Heart right ventricle (tissue), 16 donors: ENCODE data around the gene SERPIND1. TPM values are rescaled to one million over a fixed set of nuclear protein-coding genes. Genes with fewer than 3 reads are reported as not detected.

Experiments
- ATAC-seq, 8 donors: fragments of 200-7000 bp; cut with Tn5 transposase; one replicate each; pipeline ENCODE4 v1.9.1; 2020; ENCODE audit warnings: mild to moderate bottlenecking in 8 of 8, moderate library complexity in 8 of 8, moderate number of reproducible peaks in 1 of 8
- DNase-seq, 2 donors: peaks; one replicate each; pipeline ENCODE4 v3.0.0-alpha.2; 2020
- H3K27ac ChIP-seq, 10 donors: fragments of 200-600 bp; sonication (generic) in 2 of 10; one replicate each; pipeline versions ENCODE4 v1.5.0 to v1.8.0; 2020 to 2022; ENCODE audit warnings: mild to moderate bottlenecking in 3 of 10
- H3K27me3 ChIP-seq, 7 donors: fragments of 200-600 bp; one replicate each; pipeline ENCODE4 v1.8.0; 2021 to 2022; ENCODE audit warnings: mild to moderate bottlenecking in 2 of 7
- H3K36me3 ChIP-seq, 9 donors: fragments of 200-600 bp; sonication (generic) in 1 of 9; one replicate each; pipeline versions ENCODE4 v1.5.0 to v1.8.0; 2020 to 2022; ENCODE audit warnings: mild to moderate bottlenecking in 2 of 9
- H3K4me1 ChIP-seq, 9 donors: fragments of 200-600 bp; sonication (generic) in 1 of 9; one replicate each; pipeline versions ENCODE4 v1.5.0 to v1.8.0; 2020 to 2022; ENCODE audit warnings: mild to moderate bottlenecking in 4 of 9
- H3K4me3 ChIP-seq, 10 donors: fragments of 200-600 bp; sonication (generic) in 2 of 10; one replicate each; pipeline versions ENCODE4 v1.5.0 to v1.8.0; 2020 to 2022; ENCODE audit warnings: mild to moderate bottlenecking in 7 of 10, moderate library complexity in 2 of 10
- H3K9me3 ChIP-seq, 11 donors: fragments of 200-600 bp in 10 of 11; sonication (generic) in 2 of 11; one replicate each; pipeline versions ENCODE4 v1.5.0 to v1.8.0; 2013 to 2022; ENCODE audit warnings: mild to moderate bottlenecking in 2 of 11, control low read depth in 1 of 11, moderate library complexity in 1 of 11
- WGBS, 2 donors: extraction: QIAGEN DNeasy Blood & Tissue Kit; methylation state at CpG; one replicate each; pipeline ENCODE4 v1.1.7; 2013; ENCODE audit warnings: inconsistent platforms in 1 of 2; 5-methylcytosine and 5-hydroxymethylcytosine counted together
- intact Hi-C, 10 donors: fragments of 100-400 bp; cut with DNase I; formaldehyde crosslinking; loops; one replicate each; pipeline versions ENCODE4 v1.11.1 to v1.14.2; 2022
- polyA plus RNA-seq, 2 donors: library from polyadenylated mRNA; stranded (reverse); fragments of 200-250 nt; gene quantifications; one replicate each; pipeline ENCODE4 v1.2.3, GENCODE V29; 2013
- total RNA-seq, 10 donors: library from RNA; stranded (reverse); fragmentation: NEBNext Ultra II Directional in 3 of 10; extraction: Animal tissue kit (Norgen Biotek cat#: 25700) in 3 of 10; gene quantifications; one replicate each; pipeline versions ENCODE4 v1.2.1 to v1.2.4, GENCODE V29; 2021 to 2023
- TF ChIP-seq, protein P1 (sequence below), 9 donors: fragments of 200-600 bp; sonication (generic) in 2 of 9; IDR thresholded peaks; one replicate each; pipeline versions ENCODE4 v1.5.0 to v1.8.0; 2021 to 2022; ENCODE audit warnings: antibody characterized with exemption in 9 of 9, mild to moderate bottlenecking in 5 of 9, moderate library complexity in 1 of 9
- donor health status: Arrhythmogenic right ventricular cardiomyopathy.
- donor health status: ischemic (EF 13 %, LVEDD 7.1; RV severe dilation, severe dysfunction).
- donor health status: healthy with polysubstance abuse.
- donor health status: DM: no; HTN: yes; CAD: no.
- donor health status: DM: no; HTN: no; CAD: no.
- donor health status: ischemic (EF 25% LVEDD 6.9; RV normal size, moderate dysfunction).
- donor health status: ischemic (EF 25% LVEDD 5.7; RV mildly dilated, moderate dysfunction).
- donor health status: healthy.
- donor health status: DM: yes; HTN: yes; CAD: no.
- donor health status: Ischemic cardiomyopathy.
- donor health status: ischemic (EF 35%, LVEDD 5.7; RV mildly dilated, moderate dysfunction).
- donor health status: nonischemic (EF 11% LVEDD 7.7; RV severe dilation, severe dysfunction).
- donor health status: DM: yes; HTN: yes; CAD: no.
- donor health status: PGD.
- donor health status: ischemic (EF 29% LVEDD 5.4; RV normal size, mild dysfunction).
- donor health status: nonischemic (EF 23%, LVEDD 6.1; RV moderate dilation, normal function).

Gene SERPIND1
- total and polyA plus RNA-seq, 12 donors, result 0.07 to 0.26 (median 0.09) TPM; not detected in 7

DNA sequence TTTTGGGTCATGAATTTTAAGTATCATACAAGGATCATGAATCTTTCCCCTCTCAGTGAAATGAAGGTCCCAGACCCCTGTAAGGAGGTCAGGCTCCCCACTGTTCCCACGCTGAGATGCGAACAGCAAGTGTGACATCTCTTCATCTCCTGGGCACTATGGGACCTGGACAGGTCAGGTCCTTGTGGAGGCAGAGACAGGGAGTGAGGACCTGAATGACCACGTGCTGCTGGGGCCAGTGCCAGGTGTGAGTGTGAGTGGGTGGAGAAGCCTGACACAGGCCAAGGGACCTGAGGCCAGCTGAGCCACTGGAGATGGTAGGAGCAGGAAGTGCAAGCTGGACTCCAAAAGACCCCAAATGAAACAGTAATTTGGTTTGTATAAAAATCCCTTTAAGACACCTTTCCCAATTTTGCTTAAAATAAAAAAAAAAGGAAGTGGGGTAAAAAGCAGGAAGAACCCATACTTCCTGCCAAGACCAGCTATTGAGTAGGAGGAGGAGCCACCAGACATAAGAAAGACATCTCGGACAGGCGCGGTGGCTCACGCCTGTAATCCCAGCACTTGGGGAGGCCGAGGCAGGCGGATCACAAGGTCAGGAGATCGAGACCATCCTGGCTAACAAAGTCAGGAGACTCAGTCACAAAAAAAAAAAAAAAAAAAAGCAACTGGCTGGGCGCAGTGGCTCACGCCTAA is 35.4 kb upstream of the SERPIND1 start:
- ATAC-seq (no peak), DNase-seq (no peak)
- intact Hi-C loops, result no loop called here
- Histone ChIP-seq H3K36me3 (peaks cover 0 to 57% (median 22%) of the 10 kb centered on the region in 9 donors), H3K9me3 (peaks cover 0 to 12% (median 0%) of the 10 kb centered on the region in 11 donors), H3K4me1 (peaks cover 0 to 8% (median 0%) of the 10 kb centered on the region in 9 donors), H3K27me3 (no peaks in the 10 kb centered on the region), H3K27ac (no peak overlapping the region), H3K4me3 (no peak overlapping the region)
- TF ChIP-seq, protein P1, sequence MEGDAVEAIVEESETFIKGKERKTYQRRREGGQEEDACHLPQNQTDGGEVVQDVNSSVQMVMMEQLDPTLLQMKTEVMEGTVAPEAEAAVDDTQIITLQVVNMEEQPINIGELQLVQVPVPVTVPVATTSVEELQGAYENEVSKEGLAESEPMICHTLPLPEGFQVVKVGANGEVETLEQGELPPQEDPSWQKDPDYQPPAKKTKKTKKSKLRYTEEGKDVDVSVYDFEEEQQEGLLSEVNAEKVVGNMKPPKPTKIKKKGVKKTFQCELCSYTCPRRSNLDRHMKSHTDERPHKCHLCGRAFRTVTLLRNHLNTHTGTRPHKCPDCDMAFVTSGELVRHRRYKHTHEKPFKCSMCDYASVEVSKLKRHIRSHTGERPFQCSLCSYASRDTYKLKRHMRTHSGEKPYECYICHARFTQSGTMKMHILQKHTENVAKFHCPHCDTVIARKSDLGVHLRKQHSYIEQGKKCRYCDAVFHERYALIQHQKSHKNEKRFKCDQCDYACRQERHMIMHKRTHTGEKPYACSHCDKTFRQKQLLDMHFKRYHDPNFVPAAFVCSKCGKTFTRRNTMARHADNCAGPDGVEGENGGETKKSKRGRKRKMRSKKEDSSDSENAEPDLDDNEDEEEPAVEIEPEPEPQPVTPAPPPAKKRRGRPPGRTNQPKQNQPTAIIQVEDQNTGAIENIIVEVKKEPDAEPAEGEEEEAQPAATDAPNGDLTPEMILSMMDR (IDR thresholded peaks at IDR 0.05), result no peak
- WGBS, 2 donors, result 87 to 90% methylated on average over 12 of the region's 12 CpGs

DNA sequence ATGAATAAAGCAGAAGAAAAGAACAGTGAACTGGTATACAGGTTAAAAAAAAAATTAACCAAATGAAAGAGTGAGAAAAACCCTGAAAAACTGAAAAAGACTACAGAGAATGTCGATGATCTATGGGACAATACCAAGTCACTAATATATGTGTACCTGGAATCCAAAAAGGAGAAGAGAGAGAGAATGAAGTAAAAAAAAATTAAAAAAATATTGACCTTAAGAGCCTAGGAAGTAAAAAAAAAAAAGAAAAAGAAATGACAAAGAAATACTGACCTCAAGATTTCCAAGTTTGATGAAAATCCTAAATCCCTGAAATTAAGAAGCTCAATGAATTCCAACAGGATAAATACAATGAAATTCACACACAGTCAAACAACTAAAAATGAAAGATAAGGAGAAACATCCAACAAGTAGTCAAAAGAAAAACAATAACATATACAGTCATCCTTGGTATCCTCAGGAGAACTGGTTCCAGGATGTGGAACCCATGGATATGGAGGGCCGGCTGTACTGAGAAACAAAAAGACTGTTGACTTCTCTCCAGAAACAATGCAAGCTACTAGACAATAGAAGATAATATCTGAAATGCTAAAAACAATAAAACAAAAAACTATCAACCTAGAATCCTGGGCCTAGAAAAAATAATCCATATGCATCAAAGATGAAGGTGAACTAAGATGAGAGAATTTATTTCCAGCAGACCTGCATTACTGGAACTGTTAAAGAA is 33.5 kb upstream of the SERPIND1 start:
- 82 to 86% methylated on average over 2 of the region's 2 CpGs for WGBS, 2 donors
- TF ChIP-seq, protein P1 (IDR thresholded peaks at IDR 0.05), result no peak
- Histone ChIP-seq H3K4me1 (peaks cover 0 to 8% (median 0%) of the 10 kb centered on the region in 9 donors), H3K27me3 (no peaks in the 10 kb centered on the region), H3K27ac (no peak overlapping the region), H3K9me3 (peaks cover 0 to 12% (median 0%) of the 10 kb centered on the region in 11 donors), H3K36me3 (peaks cover 0 to 76% (median 24%) of the 10 kb centered on the region in 9 donors), H3K4me3 (no peak overlapping the region)
- intact Hi-C loops, result no loop called here
- ATAC-seq (no peak), DNase-seq (no peak)

DNA sequence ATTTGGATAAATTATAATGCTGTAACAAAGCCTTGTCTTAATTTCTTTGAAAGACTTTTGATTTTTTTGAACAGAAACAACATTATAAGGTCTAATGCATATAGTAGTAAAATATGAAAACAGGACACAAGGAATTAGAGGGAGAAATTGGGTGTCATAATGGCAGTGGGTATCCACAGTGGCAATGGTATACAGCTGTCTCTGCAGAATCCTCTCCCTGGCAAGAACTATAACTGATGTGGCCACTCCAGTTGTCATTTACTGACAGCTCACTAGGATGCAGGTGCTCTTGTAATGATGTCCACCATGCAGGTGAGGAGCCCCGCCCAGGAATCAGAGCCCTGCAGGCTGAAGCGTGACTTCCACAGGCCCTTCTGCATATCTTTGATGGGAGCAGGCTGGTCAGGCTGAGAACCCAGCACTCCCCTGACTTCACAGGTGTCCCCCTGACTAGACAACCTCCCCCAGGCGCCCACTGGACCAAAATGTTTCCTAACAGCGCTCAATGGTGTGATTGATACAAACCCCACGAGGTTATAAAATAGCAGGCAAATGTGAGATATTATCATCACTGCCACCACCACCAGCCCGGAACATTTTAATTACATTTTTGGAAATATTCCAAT is 32.8 kb upstream of the SERPIND1 start:
- ATAC-seq (no peak), DNase-seq (no peak)
- Histone ChIP-seq H3K4me3 (no peak overlapping the region), H3K27me3 (no peaks in the 10 kb centered on the region), H3K4me1 (peaks cover 0 to 8% (median 0%) of the 10 kb centered on the region in 9 donors), H3K27ac (no peak overlapping the region), H3K9me3 (peaks cover 0 to 12% (median 0%) of the 10 kb centered on the region in 11 donors), H3K36me3 (peaks cover 0 to 83% (median 24%) of the 10 kb centered on the region in 9 donors)
- WGBS, 2 donors, result 81 to 87% methylated on average over 6 of the region's 6 CpGs
- TF ChIP-seq, protein P1 (IDR thresholded peaks at IDR 0.05), result no peak
- intact Hi-C loops, result no loop called here
